Caco-2 (cell line): Measurements from ENCODE around the gene ZNF497. TPM values are rescaled to one million over a fixed set of nuclear protein-coding genes. Genes with fewer than 3 reads are reported as not detected.

Source experiments
- BruUV-seq: library from RNA; stranded (reverse); fragments of 400-500 nt; replicated peaks from 2 replicates; lab custom pipeline; 2021; lab: Mats Ljungman, UMichigan
- CTCF ChIA-PET: fragments of 300-600 bp; sonication (Branson Sonifier 250); formaldehyde crosslinking; loops from one replicate; lab custom pipeline; 2022; ENCODE audit warnings: antibody characterized with exemption; lab: Charles Lee
- POLR2A ChIA-PET: fragments of 300-600 bp; sonication (Branson Sonifier 250); formaldehyde crosslinking; loops from one replicate; lab custom pipeline; 2022; ENCODE audit warnings: antibody characterized with exemption; lab: Charles Lee
- DNase-seq, 2 experiments: peaks; one replicate each; pipeline versions ENCODE4 v3.0.0 to v3.0.0-alpha.2; 2020 to 2022
- H3K27me3 ChIP-seq: replicated peaks from 2 replicates; pipeline ENCODE4 v1.6.0; 2011; ENCODE audit warnings: low read length; ENCODE audit not compliant: control insufficient read depth, insufficient read depth
- H3K36me3 ChIP-seq: 2 replicates; pipeline ENCODE4 v1.5.1; 2011; ENCODE audit warnings: low read length; ENCODE audit not compliant: control insufficient read depth, insufficient read depth
- H3K4me1 ChIP-seq: fragments of 250-450 bp; sonication (Bioruptor Pico); 2 replicates; pipeline ENCODE4 v1.5.1; 2020; ENCODE audit warnings: mild to moderate bottlenecking
- H3K4me3 ChIP-seq: 2 replicates; pipeline ENCODE4 v1.5.1; 2011; ENCODE audit warnings: low read depth, mild to moderate bottlenecking, control low read depth, low read length
- H3K9me3 ChIP-seq: fragments of 250-450 bp; sonication (Bioruptor Pico); 2 replicates; pipeline ENCODE4 v1.5.1; 2020; ENCODE audit warnings: mild to moderate bottlenecking, moderate library complexity
- H3K27ac Mint-ChIP-seq: one replicate; pipeline ENCODE4 v1.8.0; 2022; ENCODE audit warnings: mixed read lengths; ENCODE audit not compliant: unreplicated experiment
- H3K27me3 Mint-ChIP-seq: one replicate; pipeline ENCODE4 v1.8.0; 2022; ENCODE audit warnings: mixed read lengths; ENCODE audit not compliant: insufficient read depth, unreplicated experiment
- H3K36me3 Mint-ChIP-seq: one replicate; pipeline ENCODE4 v1.8.0; 2022; ENCODE audit warnings: mild to moderate bottlenecking, mixed read lengths; ENCODE audit not compliant: insufficient read depth, unreplicated experiment
- H3K4me1 Mint-ChIP-seq: one replicate; pipeline ENCODE4 v1.8.0; 2022; ENCODE audit warnings: low read depth, mixed read lengths; ENCODE audit not compliant: unreplicated experiment
- H3K4me3 Mint-ChIP-seq: one replicate; pipeline ENCODE4 v1.8.0; 2022; ENCODE audit warnings: mild to moderate bottlenecking, moderate library complexity, mixed read lengths; ENCODE audit not compliant: unreplicated experiment
- H3K9me3 Mint-ChIP-seq: one replicate; pipeline ENCODE4 v1.8.0; 2022; ENCODE audit warnings: mixed read lengths; ENCODE audit not compliant: unreplicated experiment
- CTCF ChIP-seq, 2 experiments: fragments of 200-600 bp in 1 of 2; IDR thresholded peaks; 1 replicate in 1 of 2; 2 replicates in 1 of 2; pipeline versions ENCODE4 v1.5.1 to v1.8.0; 2011 to 2022; ENCODE audit warnings: antibody characterized with exemption in 1 of 2, control low read depth in 1 of 2, inconsistent platforms in 1 of 2, low read depth in 1 of 2, low read length in 1 of 2, mild to moderate bottlenecking in 1 of 2, moderate library complexity in 1 of 2; ENCODE audit not compliant: insufficient read depth in 1 of 2, severe bottlenecking in 1 of 2, unreplicated experiment in 1 of 2
- intact Hi-C: fragments of 100-400 bp; cut with micrococcal nuclease; formaldehyde crosslinking; loops from one replicate; pipeline ENCODE4 v1.10.0; 2022; ENCODE audit not compliant: unreplicated experiment
- total RNA-seq: library from RNA; stranded (reverse); gene quantifications from 2 replicates; pipeline ENCODE4 v1.2.3, GENCODE V29; 2022

Gene ZNF497
- total RNA-seq, 1 experiment from 2014 or later = 1.7 TPM

- H3K9me3 Mint-ChIP-seq = no peaks in the 10 kb centered on the region
- no peaks in the 10 kb centered on the region for H3K9me3 ChIP-seq
- no peak overlapping the region for H3K4me3 ChIP-seq
- H3K27me3 ChIP-seq = no peaks in the 10 kb centered on the region
- H3K36me3 Mint-ChIP-seq = peaks cover 4% of the 10 kb centered on the region
- H3K27ac Mint-ChIP-seq = no peak overlapping the region
- ChIA-PET POLR2A (no interaction called here), CTCF (interaction anchor here (1.8 kb wide), 1 partner anchor 12 kb away, joined by 4 read pairs; the partner anchor contains the start of gene ZNF497)
- intact Hi-C loops = no loop called here
- H3K27me3 Mint-ChIP-seq = no peaks in the 10 kb centered on the region
- H3K4me1 ChIP-seq = no peaks in the 10 kb centered on the region
- no peaks in the 10 kb centered on the region for H3K36me3 ChIP-seq
- BruUV-seq = no TSS peak
- no peaks in the 10 kb centered on the region for H3K4me1 Mint-ChIP-seq
- no peak for TF ChIP-seq CTCF (IDR thresholded peaks at IDR 0.05; ENCODE audit: insufficient read depth in 1 of 2, low read depth in 1 of 2, low read length in 1 of 2, severe bottlenecking in 1 of 2, unreplicated experiment in 1 of 2)
- DNase-seq = no peak
- no peak overlapping the region for H3K4me3 Mint-ChIP-seq
Measured at GRCh38 chr19:58374200-58374599, 11.6 kb upstream of the ZNF497 start.

DNA sequence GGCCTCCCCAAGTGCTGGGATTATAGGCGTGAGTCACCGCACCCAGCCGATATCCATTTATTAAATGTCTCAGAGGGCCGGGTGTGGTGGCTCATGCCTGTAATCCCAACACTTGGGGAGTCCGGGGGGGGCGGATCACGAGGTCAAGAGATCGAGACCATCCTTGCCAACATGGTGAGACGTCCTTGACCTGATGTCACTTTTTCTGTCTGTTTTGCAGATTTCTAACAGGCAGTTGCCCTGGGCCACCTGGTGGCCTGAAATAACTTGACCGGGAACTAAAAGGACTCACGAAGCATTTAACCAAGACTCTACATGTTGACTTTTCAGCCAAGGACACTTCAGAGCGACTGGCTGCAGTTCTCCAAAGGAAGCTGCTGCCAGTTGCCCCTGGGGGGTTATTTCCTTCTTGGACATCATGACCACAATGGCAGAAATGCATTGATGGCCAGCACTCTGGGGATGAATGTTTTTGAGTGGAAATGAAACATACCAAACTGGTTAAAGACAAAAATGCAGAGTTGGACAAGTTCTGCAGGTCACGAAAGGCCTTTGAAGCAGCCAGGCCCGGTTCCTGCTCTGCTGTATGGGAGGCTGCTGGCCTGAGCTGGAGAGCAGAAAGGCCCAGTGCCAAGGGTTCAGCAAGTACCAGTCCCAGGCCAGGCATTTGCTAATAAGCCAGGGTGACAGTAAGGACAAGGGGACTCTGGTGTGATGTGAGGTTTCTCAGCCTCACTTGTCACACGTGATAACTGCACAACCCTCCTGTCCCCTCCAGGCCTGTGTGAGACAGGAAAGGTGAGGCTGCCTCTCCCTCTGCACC is 10.0 kb upstream of the ZNF497 start:
- peak in 1 of 2 experiments; percentile 26 for DNase-seq
- peak; percentile 39 to 45 for TF ChIP-seq CTCF (IDR thresholded peaks at IDR 0.05; ENCODE audit: insufficient read depth in 1 of 2, low read depth in 1 of 2, low read length in 1 of 2, severe bottlenecking in 1 of 2, unreplicated experiment in 1 of 2)
- H3K27ac Mint-ChIP-seq = no peak overlapping the region
- Histone ChIP-seq H3K36me3 (no peaks in the 10 kb centered on the region), H3K9me3 (no peaks in the 10 kb centered on the region), H3K4me3 (no peak overlapping the region), H3K27me3 (no peaks in the 10 kb centered on the region), H3K4me1 (no peaks in the 10 kb centered on the region)
- intact Hi-C loops = loop anchor here (2.0 kb wide), 1 partner anchor 46 kb away; the partner anchor contains the start of gene ZSCAN22
- H3K36me3 Mint-ChIP-seq = peaks cover 6% of the 10 kb centered on the region
- no peaks in the 10 kb centered on the region for H3K4me1 Mint-ChIP-seq
- no peaks in the 10 kb centered on the region for H3K27me3 Mint-ChIP-seq
- no peak overlapping the region for H3K4me3 Mint-ChIP-seq
- CTCF ChIA-PET = interaction anchor here (1.8 kb wide), 1 partner anchor 10 kb away, joined by 4 read pairs; the partner anchor contains the start of gene ZNF497
- BruUV-seq = no TSS peak
- POLR2A ChIA-PET = interaction anchor here (1.0 kb wide), 1 partner anchor 10 kb away, joined by 4 read pairs; the partner anchor contains the start of gene ZNF497
- H3K9me3 Mint-ChIP-seq = no peaks in the 10 kb centered on the region

GRCh38 chr19:58368561-58369360 is 6.2 kb upstream of the ZNF497 start:
- H3K27me3 ChIP-seq = no peaks in the 10 kb centered on the region
- H3K27me3 Mint-ChIP-seq = no peaks in the 10 kb centered on the region
- H3K4me3 Mint-ChIP-seq = no peak overlapping the region
- DNase-seq = no peak
- no peak overlapping the region for H3K4me3 ChIP-seq
- peak overlapping the region; percentile 66 for H3K27ac Mint-ChIP-seq
- H3K4me1 Mint-ChIP-seq = no peaks in the 10 kb centered on the region
- no peaks in the 10 kb centered on the region for H3K9me3 ChIP-seq
- peaks cover 6% of the 10 kb centered on the region for H3K36me3 Mint-ChIP-seq
- TF ChIP-seq CTCF (IDR thresholded peaks at IDR 0.05; ENCODE audit: insufficient read depth in 1 of 2, low read depth in 1 of 2, low read length in 1 of 2, severe bottlenecking in 1 of 2, unreplicated experiment in 1 of 2) = no peak
- CTCF ChIA-PET = no interaction called here
- no TSS peak for BruUV-seq
- POLR2A ChIA-PET = no interaction called here
- no peaks in the 10 kb centered on the region for H3K4me1 ChIP-seq
- intact Hi-C loops = no loop called here
- no peaks in the 10 kb centered on the region for H3K36me3 ChIP-seq
- H3K9me3 Mint-ChIP-seq = no peaks in the 10 kb centered on the region
